ENCODE data around the gene MAPK6. TPM values are rescaled to one million over a fixed set of nuclear protein-coding genes. Genes with fewer than 3 reads are reported as not detected.
A peak's percentile ranks its signal among the peaks of the same experiment; 100 is the strongest.

The MAPK6 gene
- total and polyA plus RNA-seq, 9 of the 15 experiments (the other 6 are each of a cell fraction or from before 2014, with no cell fraction given), result 28.5 to 97.1 (median 74.0) TPM

- no peak for TF ChIP-seq POLR3G (IDR thresholded peaks at IDR 0.05; ENCODE audit: extremely low read depth, insufficient read length, insufficient replicate concordance)
- no peak for TF ChIP-seq SRF (CRISPR knock-in tag; IDR thresholded peaks at IDR 0.05)
- TF ChIP-seq ZNF277 (CRISPR knock-in tag; IDR thresholded peaks at IDR 0.05; ENCODE audit: borderline replicate concordance), result no peak
- peak; percentile 98 for TF ChIP-seq MAFK (IDR thresholded peaks at IDR 0.05; ENCODE audit: low read length)
- peak; percentile 44; the same call in 1 of the 2 replicates for TF ChIP-seq RNF2 (IDR thresholded peaks at IDR 0.05)
- peak; percentile 96 for TF ChIP-seq BACH1 (tag; IDR thresholded peaks at IDR 0.05)
- peak; percentile 52 for TF ChIP-seq RBFOX2 (IDR thresholded peaks at IDR 0.05; ENCODE audit: low read depth, low read length)
- TF ChIP-seq ZNF57 (CRISPR knock-in tag; IDR thresholded peaks at IDR 0.05), result no peak
- TF ChIP-seq NFATC3 (IDR thresholded peaks at IDR 0.05), result no peak
- peak; percentile 91 for TF ChIP-seq SMARCE1 (IDR thresholded peaks at IDR 0.05)
- no peak for TF ChIP-seq ZKSCAN1 (IDR thresholded peaks at IDR 0.05; ENCODE audit: low read depth, low read length)
- TF ChIP-seq, protein P1, sequence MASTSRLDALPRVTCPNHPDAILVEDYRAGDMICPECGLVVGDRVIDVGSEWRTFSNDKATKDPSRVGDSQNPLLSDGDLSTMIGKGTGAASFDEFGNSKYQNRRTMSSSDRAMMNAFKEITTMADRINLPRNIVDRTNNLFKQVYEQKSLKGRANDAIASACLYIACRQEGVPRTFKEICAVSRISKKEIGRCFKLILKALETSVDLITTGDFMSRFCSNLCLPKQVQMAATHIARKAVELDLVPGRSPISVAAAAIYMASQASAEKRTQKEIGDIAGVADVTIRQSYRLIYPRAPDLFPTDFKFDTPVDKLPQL (IDR thresholded peaks at IDR 0.05; ENCODE audit: extremely low read depth, insufficient read length), result no peak
- no peak for TF ChIP-seq STAT5A (IDR thresholded peaks at IDR 0.05; ENCODE audit: borderline replicate concordance, low read length)
- no peak for TF ChIP-seq XRCC5 (IDR thresholded peaks at IDR 0.05; ENCODE audit: low read depth, low read length)
- no peak for TF ChIP-seq ZNF766 (CRISPR knock-in tag; conservative IDR thresholded peaks at IDR 0.05)
- no peak for TF ChIP-seq TOE1 (IDR thresholded peaks at IDR 0.05; ENCODE audit: borderline replicate concordance)
- no peak for TF ChIP-seq TOE1 (CRISPR knock-in tag; IDR thresholded peaks at IDR 0.05; ENCODE audit: borderline replicate concordance, low read depth)
- no peak for TF ChIP-seq ZNF785 (CRISPR knock-in tag; IDR thresholded peaks at IDR 0.05)
- no peak; the same call in none of the 2 replicates for TF ChIP-seq NCOR1 (IDR thresholded peaks at IDR 0.05)
- peak; percentile 95 for TF ChIP-seq DPF2 (IDR thresholded peaks at IDR 0.05)
- TF ChIP-seq SMAD2 (IDR thresholded peaks at IDR 0.05; ENCODE audit: low read depth, low read length), result no peak
- TF ChIP-seq BRD4 (IDR thresholded peaks at IDR 0.05), result no peak
- TF ChIP-seq NELFE (IDR thresholded peaks at IDR 0.05; ENCODE audit: insufficient read depth, insufficient read length), result no peak
- no peak for TF ChIP-seq NCOA2 (IDR thresholded peaks at IDR 0.05; ENCODE audit: partially characterized antibody in 2 of 2)
- TF ChIP-seq DIDO1 (tag; IDR thresholded peaks at IDR 0.05; ENCODE audit: low read depth), result no peak
- no peak for TF ChIP-seq ZNF740 (CRISPR knock-in tag; IDR thresholded peaks at IDR 0.05)
- TF ChIP-seq ZNF740 (tag; IDR thresholded peaks at IDR 0.05), result no peak
- TF ChIP-seq SETDB1 (IDR thresholded peaks at IDR 0.05; ENCODE audit: low read length), result no peak
- peak; percentile 45 for TF ChIP-seq POLR2B (IDR thresholded peaks at IDR 0.05; ENCODE audit: low read depth, partially characterized antibody)
- TF ChIP-seq CHCHD3 (CRISPR knock-in tag; IDR thresholded peaks at IDR 0.05), result no peak
- TF ChIP-seq ZNF445 (CRISPR knock-in tag; IDR thresholded peaks at IDR 0.05; ENCODE audit: low read depth), result no peak
These were observed 2.2 kb downstream of the MAPK6 start (continued) for GRCh38 chr15:52021128-52021671.

All from K562 (cell line).